ENCODE results near the gene GPR135. TPM values are rescaled to one million over a fixed set of nuclear protein-coding genes. Genes with fewer than 3 reads are reported as not detected.
"Not testable (repeated sequence)": the region's sequence is repeated elsewhere in the genome, so short reads cannot be mapped to it uniquely, and the experiment has no call there.

Gene GPR135
- total RNA-seq, 1 experiment from 2014 or later: 9.1 TPM

GRCh38 chr14:59478540-59478939 is 13.4 kb upstream of the GPR135 start:
- no peak for DNase-seq (ENCODE audit: extremely low read depth, low read depth)

GRCh38 chr14:59475709-59476108 is 10.5 kb upstream of the GPR135 start:
- DNase-seq (ENCODE audit: extremely low read depth, low read depth): no peak

- DNase-seq (ENCODE audit: extremely low read depth, low read depth): no peak
These were observed 9.0 kb upstream of the GPR135 start for GRCh38 chr14:59474172-59474571.

- no peak for DNase-seq (ENCODE audit: extremely low read depth, low read depth)
These were observed 479 bp downstream of the GPR135 start for GRCh38 chr14:59464486-59465315.

- DNase-seq (ENCODE audit: extremely low read depth, low read depth): no peak
These were observed 1.2 kb downstream of the GPR135 start for GRCh38 chr14:59463787-59464485.

- no peak for DNase-seq (ENCODE audit: extremely low read depth, low read depth)
These were observed 3.3 kb downstream of the GPR135 start for GRCh38 chr14:59461891-59462290.

GRCh38 chr14:59460378-59460777 is 4.8 kb downstream of the GPR135 start:
- no peak for DNase-seq (ENCODE audit: extremely low read depth, low read depth)

- DNase-seq (ENCODE audit: extremely low read depth, low read depth): no peak
These were observed 6.7 kb downstream of the GPR135 start for GRCh38 chr14:59458486-59458885.

- DNase-seq (ENCODE audit: extremely low read depth, low read depth): no peak
These were observed 9.8 kb downstream of the GPR135 start for GRCh38 chr14:59455411-59455810.

- no peak for DNase-seq (ENCODE audit: extremely low read depth, low read depth)
These were observed 11.0 kb downstream of the GPR135 start for GRCh38 chr14:59454139-59454538.

GRCh38 chr14:59451849-59452248 is 13.3 kb downstream of the GPR135 start:
- DNase-seq (ENCODE audit: extremely low read depth, low read depth): no peak

GRCh38 chr14:59450716-59451115 is 14.5 kb downstream of the GPR135 start:
- no peak for DNase-seq (ENCODE audit: extremely low read depth, low read depth)

GRCh38 chr14:59448673-59449072 is 16.5 kb downstream of the GPR135 start:
- not testable (repeated sequence) for DNase-seq (ENCODE audit: extremely low read depth, low read depth)

GRCh38 chr14:59439256-59439965 is 25.8 kb downstream of the GPR135 start:
- DNase-seq (ENCODE audit: extremely low read depth, low read depth): no peak

- no peak for DNase-seq (ENCODE audit: extremely low read depth, low read depth)
These were observed 27.0 kb downstream of the GPR135 start for GRCh38 chr14:59438195-59438647.

GRCh38 chr14:59435987-59436386 is 29.2 kb downstream of the GPR135 start:
- no peak for DNase-seq (ENCODE audit: extremely low read depth, low read depth)

GRCh38 chr14:59435101-59435500 is 30.1 kb downstream of the GPR135 start:
- no peak for DNase-seq (ENCODE audit: extremely low read depth, low read depth)

- DNase-seq (ENCODE audit: extremely low read depth, low read depth): no peak
These were observed 35.4 kb downstream of the GPR135 start for GRCh38 chr14:59429790-59430189.

GRCh38 chr14:59428581-59429012 is 36.6 kb downstream of the GPR135 start:
- no peak for DNase-seq (ENCODE audit: extremely low read depth, low read depth)

- DNase-seq (ENCODE audit: extremely low read depth, low read depth): no peak
These were observed 37.3 kb downstream of the GPR135 start for GRCh38 chr14:59427653-59428580.
